Adrenal gland (tissue), 12 donors: ENCODE results near the gene CFAP58. TPM values are rescaled to one million over a fixed set of nuclear protein-coding genes. Genes with fewer than 3 reads are reported as not detected.

Experiments used
- DNase-seq, 7 donors: peaks; one replicate each; pipeline ENCODE4 v3.0.0-alpha.2; 2019 to 2020
- H3K27ac ChIP-seq, 5 donors: fragments of 200-600 bp; sonication (generic) in 4 of 5; 1 replicate in 3 of 5; 2 replicates in 2 of 5; pipeline versions ENCODE4 v1.5.1 to v1.8.0; 2016 to 2020; ENCODE audit warnings: mild to moderate bottlenecking in 1 of 5
- H3K27me3 ChIP-seq: fragments of 200-600 bp; 2 replicates; pipeline ENCODE4 v1.8.0; 2021
- H3K36me3 ChIP-seq, 2 donors: fragments of 200-600 bp; replicated peaks in 1 of 2; 1 replicate in 1 of 2; 2 replicates in 1 of 2; pipeline versions ENCODE4 v1.5.1 to v1.8.0; 2018 to 2022
- H3K4me1 ChIP-seq, 2 donors: fragments of 200-600 bp; replicated peaks in 1 of 2; 1 replicate in 1 of 2; 2 replicates in 1 of 2; pipeline versions ENCODE4 v1.5.1 to v1.8.0; 2018 to 2021
- H3K4me3 ChIP-seq, 4 donors: fragments of 200-600 bp; sonication (generic) in 3 of 4; one replicate each; pipeline ENCODE4 v1.5.1; 2016 to 2018
- H3K9me3 ChIP-seq, 3 donors: fragments of 200-600 bp; sonication (generic) in 1 of 3; replicated peaks in 1 of 3; 1 replicate in 2 of 3; 2 replicates in 1 of 3; pipeline versions ENCODE4 v1.5.1 to v1.8.0; 2016 to 2021
- CTCF ChIP-seq, 6 experiments: fragments of 450-650 bp in 4 of 6; fragments of 200-600 bp in 2 of 6; sonication (generic) in 1 of 6; IDR thresholded peaks; 1 replicate in 5 of 6; 2 replicates in 1 of 6; pipeline versions ENCODE4 v1.5.1 to v1.8.0; 2016 to 2021; ENCODE audit warnings: antibody characterized with exemption in 6 of 6, mild to moderate bottlenecking in 2 of 6, moderate library complexity in 1 of 6
- POLR2A ChIP-seq, 2 donors: fragments of 450-650 bp; IDR thresholded peaks; one replicate each; pipeline ENCODE4 v1.6.1; 2017; ENCODE audit warnings: antibody characterized with exemption in 2 of 2, mild to moderate bottlenecking in 2 of 2, moderate library complexity in 1 of 2
- WGBS, 4 donors: extraction: QIAGEN DNeasy Blood & Tissue Kit in 2 of 4; methylation state at CpG; one replicate each; pipeline versions ENCODE4 v1.1.5 to v1.1.7; 2013 to 2017; 5-methylcytosine and 5-hydroxymethylcytosine counted together
- intact Hi-C, 2 donors: fragments of 100-400 bp; cut with DNase I; formaldehyde crosslinking; loops; one replicate each; pipeline versions ENCODE4 v1.14.1 to v1.15.0; 2022 to 2023
- polyA plus RNA-seq, 3 donors: library from polyadenylated mRNA; stranded (reverse); fragments of 200-250 nt in 2 of 3; fragments of 350-450 nt in 1 of 3; fragmentation: Illumina TruSeq in 1 of 3; extraction: RNeasy Lipid Tissue Mini Kit (QIAGEN cat#74804) in 1 of 3; gene quantifications; one replicate each; pipeline ENCODE4 v1.2.3, GENCODE V29; 2013 to 2014
- total RNA-seq, 9 donors: library from RNA; depleted of rRNA in 4 of 9; stranded (reverse); fragments of >200 nt in 4 of 9; fragments of 120-200 nt in 1 of 9; fragmentation: NEBNext Ultra II Directional in 1 of 9; extraction: Animal tissue kit (Norgen Biotek cat#: 25700) in 1 of 9; gene quantifications; one replicate each; pipeline versions ENCODE4 v1.1.0 to v1.2.4, GENCODE V29; 2013 to 2023
- donor health status: healthy with polysubstance abuse.
- donor health status: Bipolar disorder and iron deficiency.
- donor health status: DM: yes; HTN: yes; CAD: no.
- donor health status: DM: no; HTN: no; CAD: no.
- donor health status: DM: no; HTN: no; CAD: no.
- donor health status: DM: yes; HTN: yes; CAD: no.

Gene CFAP58
- total and polyA plus RNA-seq, 12 donors, result 0.11 to 2.9 (median 0.85) TPM

- H3K9me3 ChIP-seq, result no peaks in the 10 kb centered on the region
- no peaks in the 10 kb centered on the region for H3K36me3 ChIP-seq
- H3K27ac ChIP-seq, result no peak overlapping the region
- no peak overlapping the region for H3K4me3 ChIP-seq
- intact Hi-C loops, result loop anchor here in 1 of 2 donors (5.0 kb wide), 1 partner anchor 33 kb away; no protein-coding TSS in a partner anchor
- H3K4me1 ChIP-seq, result peaks cover 19 to 25% of the 10 kb centered on the region in 2 donors
- no peak for TF ChIP-seq CTCF (IDR thresholded peaks at IDR 0.05)
- TF ChIP-seq POLR2A (IDR thresholded peaks at IDR 0.05), result no peak
- DNase-seq, result no peak
- H3K27me3 ChIP-seq, result no peaks in the 10 kb centered on the region
These were observed 8.1 kb upstream of the CFAP58 start for GRCh38 chr10:104345515-104345914.

GRCh38 chr10:104345941-104346340 is 7.7 kb upstream of the CFAP58 start:
- intact Hi-C loops, result loop anchor here in 1 of 2 donors (5.0 kb wide), 1 partner anchor 34 kb away; no protein-coding TSS in a partner anchor
- Histone ChIP-seq H3K9me3 (no peaks in the 10 kb centered on the region), H3K27ac (no peak overlapping the region), H3K27me3 (no peaks in the 10 kb centered on the region), H3K4me3 (no peak overlapping the region), H3K36me3 (no peaks in the 10 kb centered on the region), H3K4me1 (peaks cover 20 to 23% of the 10 kb centered on the region in 2 donors)
- DNase-seq, result no peak
- 68 to 78% (median 72%) methylated on average over 4 of the region's 4 CpGs for WGBS, 4 donors
- TF ChIP-seq POLR2A (IDR thresholded peaks at IDR 0.05) (no peak), CTCF (IDR thresholded peaks at IDR 0.05) (no peak)

- H3K27ac ChIP-seq, result no peak overlapping the region
- WGBS, 4 donors, result 70 to 82% (median 75%) methylated on average over 4 of the region's 4 CpGs
- DNase-seq, result no peak
- no peak for TF ChIP-seq POLR2A (IDR thresholded peaks at IDR 0.05)
- TF ChIP-seq CTCF (IDR thresholded peaks at IDR 0.05), result no peak
- no peaks in the 10 kb centered on the region for H3K27me3 ChIP-seq
- peaks cover 19 to 28% of the 10 kb centered on the region in 2 donors for H3K4me1 ChIP-seq
- intact Hi-C loops, result loop anchor here in 1 of 2 donors (5.0 kb wide), 1 partner anchor 35 kb away; no protein-coding TSS in a partner anchor
- H3K9me3 ChIP-seq, result no peaks in the 10 kb centered on the region
- no peaks in the 10 kb centered on the region for H3K36me3 ChIP-seq
- no peak overlapping the region for H3K4me3 ChIP-seq
These were observed 6.2 kb upstream of the CFAP58 start for GRCh38 chr10:104347295-104348045.

GRCh38 chr10:104348601-104349000 is 5.0 kb upstream of the CFAP58 start:
- Histone ChIP-seq H3K4me3 (no peak overlapping the region), H3K9me3 (no peaks in the 10 kb centered on the region), H3K27ac (no peak overlapping the region), H3K4me1 (peaks cover 13 to 25% of the 10 kb centered on the region in 2 donors), H3K27me3 (no peaks in the 10 kb centered on the region), H3K36me3 (no peaks in the 10 kb centered on the region)
- intact Hi-C loops, result loop anchor here in 1 of 2 donors (5.0 kb wide), 1 partner anchor 36 kb away; no protein-coding TSS in a partner anchor
- DNase-seq, result no peak
- TF ChIP-seq POLR2A (IDR thresholded peaks at IDR 0.05) (no peak), CTCF (IDR thresholded peaks at IDR 0.05) (no peak)
- 82 to 94% (median 87%) methylated on average over 2 of the region's 2 CpGs for WGBS, 4 donors
